HEK293 (cell line): ENCODE measurements around the gene EDNRA.

Source experiments
- CTCF ChIP-seq: fragments of 450-650 bp; formaldehyde crosslinking; IDR thresholded peaks from 2 replicates; pipeline ENCODE4 v1.5.1; 2016; ENCODE audit warnings: missing biosample characterization, missing genetic modification characterization
- MZF1 ChIP-seq: fragments of 450-650 bp; formaldehyde crosslinking; IDR thresholded peaks from 2 replicates; pipeline ENCODE4 v1.5.1; 2017; ENCODE audit warnings: missing biosample characterization, missing genetic modification characterization, borderline replicate concordance
- SCRT2 ChIP-seq: fragments of 450-650 bp; formaldehyde crosslinking; IDR thresholded peaks from 2 replicates; pipeline ENCODE4 v1.5.1; 2016; ENCODE audit warnings: missing biosample characterization, missing genetic modification characterization
- ZBTB8A ChIP-seq: fragments of 450-650 bp; formaldehyde crosslinking; IDR thresholded peaks from 2 replicates; pipeline ENCODE4 v1.5.1; 2016; ENCODE audit warnings: missing biosample characterization, missing genetic modification characterization
- ZNF138 ChIP-seq: fragments of 450-650 bp; formaldehyde crosslinking; IDR thresholded peaks from 2 replicates; pipeline ENCODE4 v1.5.1; 2016; ENCODE audit warnings: missing biosample characterization, missing genetic modification characterization, borderline replicate concordance
- ZNF274 ChIP-seq, 2 experiments: fragments of 200-500 bp in 1 of 2; fragments of 450-650 bp in 1 of 2; sonication (Bioruptor generic) in 1 of 2; formaldehyde crosslinking in 1 of 2; IDR thresholded peaks; 2 replicates each; pipeline versions ENCODE4 v1.5.1 to v1.6.1; 2014 to 2016; ENCODE audit warnings: borderline replicate concordance in 1 of 2, inconsistent platforms in 1 of 2, low read length in 1 of 2, missing biosample characterization in 1 of 2, missing genetic modification characterization in 1 of 2
- ZNF350 ChIP-seq: fragments of 450-650 bp; formaldehyde crosslinking; IDR thresholded peaks from 2 replicates; pipeline ENCODE4 v1.5.0; 2017; ENCODE audit warnings: missing biosample characterization, mild to moderate bottlenecking, missing genetic modification characterization
- ZNF768 ChIP-seq: fragments of 450-650 bp; formaldehyde crosslinking; IDR thresholded peaks from 2 replicates; pipeline ENCODE4 v1.5.1; 2018; ENCODE audit warnings: missing biosample characterization, mild to moderate bottlenecking, missing genetic modification characterization
- ZSCAN18 ChIP-seq: fragments of 450-650 bp; formaldehyde crosslinking; IDR thresholded peaks from 2 replicates; pipeline ENCODE4 v1.5.1; 2016; ENCODE audit warnings: missing biosample characterization, missing genetic modification characterization

- TF ChIP-seq ZNF138 (tag by site-specific recombination), result no peak
- TF ChIP-seq ZNF350 (tag by site-specific recombination), result no peak
- TF ChIP-seq CTCF, result no peak
- TF ChIP-seq ZSCAN18 (tag by site-specific recombination), result no peak
- no peak for TF ChIP-seq ZBTB8A (tag by site-specific recombination)
- no peak for TF ChIP-seq ZNF768 (tag by site-specific recombination)
- TF ChIP-seq MZF1, result no peak
- TF ChIP-seq ZNF274 (IDR thresholded peaks at IDR 0.05; ENCODE audit: low read length), result no peak
- no peak for TF ChIP-seq ZNF274 (tag by site-specific recombination; IDR thresholded peaks at IDR 0.05; ENCODE audit: borderline replicate concordance)
- peak; percentile 90 for TF ChIP-seq SCRT2 (tag by site-specific recombination)
Observed at GRCh38 chr4:147528054-147528453, 47.2 kb downstream of the EDNRA start.
